GM19351 (cell line): ENCODE data around the gene LFNG.

Source experiments
- ATAC-seq: cut with Tn5 transposase; IDR thresholded peaks from one replicate; pipeline ENCODE4 v1.9.1; 2021; ENCODE audit warnings: mild to moderate bottlenecking, moderate library complexity; ENCODE audit not compliant: unreplicated experiment

The LFNG gene

GRCh38 chr7:2519119-2519930 lies at the start of gene LFNG:
Gene LFNG, plus strand, starts transcription at chr7:2519774. Its CDS starts 88 bp downstream, at chr7:2519862.
- peak; percentile 85 for ATAC-seq

GRCh38 chr7:2470204-2471021 lies 49.2 kb upstream of the LFNG start:
- no peak for ATAC-seq

- ATAC-seq: no peak
Measured at GRCh38 chr7:2471022-2471329, 48.6 kb upstream of the LFNG start.

GRCh38 chr7:2471396-2471795 lies 48.2 kb upstream of the LFNG start:
- no peak for ATAC-seq

GRCh38 chr7:2472739-2473138 lies 46.8 kb upstream of the LFNG start:
- no peak for ATAC-seq

GRCh38 chr7:2473496-2474180 lies 45.9 kb upstream of the LFNG start:
- ATAC-seq: no peak

- no peak for ATAC-seq
Measured at GRCh38 chr7:2474224-2474623, 45.4 kb upstream of the LFNG start.

- no peak for ATAC-seq
Measured at GRCh38 chr7:2474813-2475677, 44.5 kb upstream of the LFNG start.

- no peak for ATAC-seq
Measured at GRCh38 chr7:2475678-2476015, 43.9 kb upstream of the LFNG start.

- no peak for ATAC-seq
Measured at GRCh38 chr7:2476298-2476697, 43.3 kb upstream of the LFNG start, which contains the start of gene GRIFIN. Gene GRIFIN, minus strand, starts transcription at chr7:2476398. Its CDS starts 15 bp downstream, at chr7:2476383.

GRCh38 chr7:2476776-2477446 lies 42.7 kb upstream of the LFNG start:
- no peak for ATAC-seq

- ATAC-seq: peak; percentile 70
Measured at GRCh38 chr7:2477447-2478398, 41.9 kb upstream of the LFNG start.

GRCh38 chr7:2478399-2478785 lies 41.2 kb upstream of the LFNG start:
- ATAC-seq: no peak

- no peak for ATAC-seq
Measured at GRCh38 chr7:2478800-2479199, 40.8 kb upstream of the LFNG start.

- ATAC-seq: no peak
Measured at GRCh38 chr7:2479276-2480069, 40.1 kb upstream of the LFNG start.

- no peak for ATAC-seq
Measured at GRCh38 chr7:2480070-2480408, 39.5 kb upstream of the LFNG start.

GRCh38 chr7:2481195-2481594 lies 38.4 kb upstream of the LFNG start:
- no peak for ATAC-seq

GRCh38 chr7:2482725-2483451 lies 36.7 kb upstream of the LFNG start:
- ATAC-seq: no peak
